ENCODE measurements around the gene FAM217B.
"Not testable (repeated sequence)": the region's sequence is repeated elsewhere in the genome, so short reads cannot be mapped to it uniquely, and the experiment has no call there.

Gene FAM217B

DNA sequence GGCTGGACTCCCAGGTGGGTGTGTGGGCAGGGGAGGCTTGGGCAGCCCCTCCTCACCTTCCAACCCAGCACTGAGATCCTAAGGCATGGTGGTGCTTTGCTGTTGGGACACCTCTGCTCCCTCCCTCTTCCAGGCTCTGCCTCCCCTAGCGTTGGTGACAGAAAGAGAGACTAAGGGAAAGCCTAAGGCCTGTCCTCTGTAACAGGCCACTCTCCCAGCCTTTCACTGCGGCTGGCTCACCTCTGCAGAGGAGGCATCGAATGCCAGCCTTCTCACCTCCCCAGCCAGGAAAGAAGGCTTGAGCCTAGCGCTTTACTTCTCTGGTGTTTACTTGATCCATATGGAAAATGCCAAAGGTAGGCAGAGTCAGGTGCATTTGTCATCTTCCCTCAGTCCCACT lies 14.5 kb downstream of the FAM217B start:
- in situ Hi-C loops (cut with HindIII; ENCODE audit: low pct_ligation_motif_present, low sequenced_read_pairs), result no loop called here
- Histone ChIP-seq H3K4me3 (ENCODE audit: low read depth, low read length) (no peak overlapping the region), H3K27me3 (replicated peaks) (no peaks in the 10 kb centered on the region), H3K36me3 (replicated peaks) (no peaks in the 10 kb centered on the region), H3K27ac (no peak overlapping the region)
- DNase-seq, result no peak
- TF ChIP-seq, protein P1, sequence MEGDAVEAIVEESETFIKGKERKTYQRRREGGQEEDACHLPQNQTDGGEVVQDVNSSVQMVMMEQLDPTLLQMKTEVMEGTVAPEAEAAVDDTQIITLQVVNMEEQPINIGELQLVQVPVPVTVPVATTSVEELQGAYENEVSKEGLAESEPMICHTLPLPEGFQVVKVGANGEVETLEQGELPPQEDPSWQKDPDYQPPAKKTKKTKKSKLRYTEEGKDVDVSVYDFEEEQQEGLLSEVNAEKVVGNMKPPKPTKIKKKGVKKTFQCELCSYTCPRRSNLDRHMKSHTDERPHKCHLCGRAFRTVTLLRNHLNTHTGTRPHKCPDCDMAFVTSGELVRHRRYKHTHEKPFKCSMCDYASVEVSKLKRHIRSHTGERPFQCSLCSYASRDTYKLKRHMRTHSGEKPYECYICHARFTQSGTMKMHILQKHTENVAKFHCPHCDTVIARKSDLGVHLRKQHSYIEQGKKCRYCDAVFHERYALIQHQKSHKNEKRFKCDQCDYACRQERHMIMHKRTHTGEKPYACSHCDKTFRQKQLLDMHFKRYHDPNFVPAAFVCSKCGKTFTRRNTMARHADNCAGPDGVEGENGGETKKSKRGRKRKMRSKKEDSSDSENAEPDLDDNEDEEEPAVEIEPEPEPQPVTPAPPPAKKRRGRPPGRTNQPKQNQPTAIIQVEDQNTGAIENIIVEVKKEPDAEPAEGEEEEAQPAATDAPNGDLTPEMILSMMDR (IDR thresholded peaks at IDR 0.05; ENCODE audit: low read depth, low read length, missing control alignments), result no peak

DNA sequence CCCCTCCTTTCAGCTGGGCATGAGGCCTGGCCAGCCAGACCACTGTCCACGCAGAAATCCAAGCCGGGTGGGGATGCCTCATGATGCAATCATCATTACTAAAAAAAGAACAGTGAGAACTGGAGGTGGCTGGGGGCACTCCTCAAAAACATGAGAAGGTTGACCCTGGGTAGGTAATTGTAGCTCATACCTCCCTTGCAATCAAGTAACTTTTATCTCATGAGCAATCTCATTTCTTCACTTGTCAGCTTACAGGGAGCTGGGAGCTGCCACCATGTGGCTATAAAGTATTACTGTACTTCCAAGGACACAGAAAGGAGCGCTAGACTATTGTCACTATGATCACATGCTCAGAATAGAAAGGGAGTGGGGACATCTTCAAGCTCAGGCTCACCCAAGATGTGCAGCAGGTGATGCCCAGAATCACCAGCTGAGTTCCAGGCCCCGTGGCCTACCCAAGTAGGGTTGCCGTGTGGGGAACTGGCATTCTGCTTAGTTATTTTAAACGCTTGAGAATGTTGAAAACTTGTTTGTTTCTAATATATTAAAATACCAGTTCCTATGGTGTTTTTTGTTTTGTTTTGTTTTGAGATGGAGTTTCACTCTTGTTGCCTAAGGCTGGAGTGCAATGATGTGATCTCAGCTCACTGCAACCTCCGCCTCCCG lies 15.1 kb downstream of the FAM217B start:
- Histone ChIP-seq H3K27me3 (replicated peaks) (no peaks in the 10 kb centered on the region), H3K4me3 (ENCODE audit: low read depth, low read length) (no peak overlapping the region), H3K36me3 (replicated peaks) (no peaks in the 10 kb centered on the region), H3K27ac (no peak overlapping the region)
- no peak for DNase-seq
- TF ChIP-seq, protein P1 (IDR thresholded peaks at IDR 0.05; ENCODE audit: low read depth, low read length, missing control alignments), result peak; percentile 41
- in situ Hi-C loops (cut with HindIII; ENCODE audit: low pct_ligation_motif_present, low sequenced_read_pairs), result no loop called here

DNA sequence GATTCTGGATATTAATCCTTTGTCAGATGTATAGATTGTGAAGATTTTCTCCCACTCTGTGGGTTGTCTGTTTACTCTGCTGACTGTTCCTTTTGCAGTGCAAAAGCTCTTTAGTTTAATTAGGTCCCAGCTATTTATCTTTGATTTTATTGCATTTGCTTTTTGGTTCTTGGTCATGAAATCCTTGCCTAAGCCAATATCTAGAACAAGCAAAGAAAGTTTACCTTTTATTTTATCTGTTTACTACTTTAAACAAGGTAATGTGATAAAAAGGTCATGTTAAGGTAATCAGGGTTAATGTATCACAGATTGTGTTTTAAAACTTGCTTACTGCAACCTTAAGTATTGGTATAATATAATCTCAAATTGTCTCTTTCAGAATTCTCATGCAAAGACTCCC lies 17.4 kb downstream of the FAM217B start:
- H3K36me3 ChIP-seq (replicated peaks); H3K4me3 ChIP-seq (ENCODE audit: low read depth, low read length); DNase-seq; in situ Hi-C loops (cut with HindIII; ENCODE audit: low pct_ligation_motif_present, low sequenced_read_pairs); H3K27ac ChIP-seq; H3K27me3 ChIP-seq (replicated peaks): not testable (repeated sequence)

DNA sequence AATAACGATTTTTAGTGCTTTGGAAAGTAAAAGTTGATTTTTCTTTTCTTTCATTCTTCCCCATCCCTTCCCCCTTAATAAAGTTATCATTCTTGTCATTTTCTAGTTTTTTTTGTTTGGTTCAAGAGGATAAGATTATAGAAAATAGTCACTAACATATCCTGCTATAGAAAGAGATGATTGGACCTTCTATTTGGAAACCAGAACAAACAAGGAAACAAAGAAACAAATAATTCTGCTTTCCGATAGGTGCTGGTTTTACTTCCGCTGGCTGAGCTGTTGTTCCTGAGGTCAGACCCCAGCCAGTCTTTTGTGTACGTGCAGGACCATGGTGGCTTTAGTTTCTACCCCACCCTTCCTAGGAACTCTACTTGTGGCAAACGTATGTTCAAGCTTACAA lies 17.9 kb downstream of the FAM217B start, which contains the start of gene CDH26:
CDH26 (plus strand) TSS at position 301 of the 400 bp plus-strand sequence. CDS start 304 bp downstream, outside the sequence.
- TF ChIP-seq, protein P1 (IDR thresholded peaks at IDR 0.05; ENCODE audit: low read depth, low read length, missing control alignments), result no peak
- Histone ChIP-seq H3K27me3 (replicated peaks) (no peaks in the 10 kb centered on the region), H3K4me3 (ENCODE audit: low read depth, low read length) (no peak within 1 kb of the TSS), H3K36me3 (replicated peaks) (no peaks in the 10 kb centered on the region), H3K27ac (no peak within 1 kb of the TSS)
- no peak for DNase-seq
- in situ Hi-C loops (cut with HindIII; ENCODE audit: low pct_ligation_motif_present, low sequenced_read_pairs), result no loop called here

DNA sequence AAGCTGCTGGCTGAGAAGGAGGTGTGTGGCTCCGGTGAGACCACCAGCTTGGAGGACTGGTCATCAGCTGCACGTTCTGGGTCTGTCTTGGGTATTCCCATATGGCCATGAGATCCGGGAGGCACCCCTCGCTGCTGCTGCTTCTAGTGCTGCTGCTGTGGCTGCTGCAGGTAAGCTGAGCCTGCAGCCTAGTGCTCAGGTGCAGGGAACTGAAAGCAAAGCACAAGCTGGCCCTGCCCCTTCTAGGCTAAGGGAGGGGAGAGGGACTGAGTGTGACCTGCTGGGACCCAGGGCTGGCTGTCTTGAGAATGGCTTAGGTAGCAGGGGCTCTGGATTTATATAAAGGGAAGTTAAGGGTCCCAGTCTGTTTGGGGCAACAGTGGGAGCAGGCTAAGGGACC lies 18.4 kb downstream of the FAM217B start:
- in situ Hi-C loops (cut with HindIII; ENCODE audit: low pct_ligation_motif_present, low sequenced_read_pairs), result no loop called here
- Histone ChIP-seq H3K27me3 (replicated peaks) (no peaks in the 10 kb centered on the region), H3K27ac (no peak overlapping the region), H3K36me3 (replicated peaks) (no peaks in the 10 kb centered on the region), H3K4me3 (ENCODE audit: low read depth, low read length) (no peak overlapping the region)
- DNase-seq, result no peak
- TF ChIP-seq, protein P1 (IDR thresholded peaks at IDR 0.05; ENCODE audit: low read depth, low read length, missing control alignments), result no peak

DNA sequence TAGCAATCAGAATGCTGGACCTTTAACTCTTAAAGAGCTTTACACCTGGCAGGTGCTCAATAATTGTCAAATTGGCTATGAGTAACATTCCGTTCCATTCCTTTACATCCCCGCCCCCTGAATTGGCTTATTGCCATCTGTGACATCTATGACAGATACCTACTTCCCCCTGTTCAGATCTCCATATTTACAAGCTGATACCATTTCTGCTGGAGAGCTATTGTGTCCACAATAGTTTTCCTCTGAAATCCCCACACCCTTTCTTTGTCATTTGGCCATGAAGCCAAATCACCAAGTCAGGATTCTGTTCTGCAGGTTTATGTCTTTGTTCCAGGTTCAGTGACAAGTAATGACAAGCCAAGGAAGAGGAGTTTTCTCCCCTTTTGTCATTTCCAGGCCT lies 21.2 kb downstream of the FAM217B start:
- Histone ChIP-seq H3K4me3 (ENCODE audit: low read depth, low read length) (no peak overlapping the region), H3K27me3 (replicated peaks) (no peaks in the 10 kb centered on the region), H3K36me3 (replicated peaks) (no peaks in the 10 kb centered on the region), H3K27ac (no peak overlapping the region)
- in situ Hi-C loops (cut with HindIII; ENCODE audit: low pct_ligation_motif_present, low sequenced_read_pairs), result no loop called here
- TF ChIP-seq, protein P1 (IDR thresholded peaks at IDR 0.05; ENCODE audit: low read depth, low read length, missing control alignments), result no peak
- no peak for DNase-seq
